A673 (cell line): ENCODE data around the gene MEF2B. TPM values are rescaled to one million over a fixed set of nuclear protein-coding genes. Genes with fewer than 3 reads are reported as not detected.

Experiments used
- BruUV-seq: library from RNA; stranded (reverse); fragments of 400-500 nt; replicated peaks from 2 replicates; lab custom pipeline; 2021; lab: Mats Ljungman, UMichigan
- CTCF ChIA-PET: fragments of 300-600 bp; sonication (Branson Sonifier 250); formaldehyde crosslinking; loops from one replicate; lab custom pipeline; 2022; ENCODE audit warnings: antibody characterized with exemption; lab: Charles Lee
- POLR2A ChIA-PET: fragments of 300-600 bp; sonication (Branson Sonifier 250); formaldehyde crosslinking; loops from one replicate; lab custom pipeline; 2022; ENCODE audit warnings: antibody characterized with exemption; ENCODE audit not compliant: low non-redundant PET; lab: Charles Lee
- DNase-seq: peaks from one replicate; pipeline ENCODE4 v3.0.0-alpha.2; 2015; ENCODE audit warnings: low spot score
- H3K27ac ChIP-seq: fragments of 200-600 bp; sonication (generic); 2 replicates; pipeline ENCODE4 v1.5.1; 2016; ENCODE audit warnings: mixed run types, low read depth, mild to moderate bottlenecking, mixed read lengths, antibody characterized with exemption, low read length; ENCODE audit not compliant: poor library complexity, severe bottlenecking
- H3K27me3 ChIP-seq: fragments of 200-600 bp; sonication (generic); replicated peaks from 2 replicates; pipeline ENCODE4 v1.6.1; 2017; ENCODE audit warnings: mixed run types, low read depth, mild to moderate bottlenecking, mixed read lengths, antibody characterized with exemption, low read length; ENCODE audit not compliant: insufficient read depth, poor library complexity
- H3K36me3 ChIP-seq: fragments of 200-600 bp; sonication (generic); 2 replicates; pipeline ENCODE4 v1.6.1; 2016; ENCODE audit warnings: mixed run types, mild to moderate bottlenecking, mixed read lengths, antibody characterized with exemption, low read length; ENCODE audit not compliant: insufficient read depth, poor library complexity, severe bottlenecking
- H3K4me1 ChIP-seq: fragments of 200-600 bp; sonication (generic); 2 replicates; pipeline ENCODE4 v1.6.1; 2017; ENCODE audit warnings: mixed run types, mild to moderate bottlenecking, mixed read lengths, antibody characterized with exemption, low read length; ENCODE audit not compliant: insufficient read depth, poor library complexity, severe bottlenecking
- H3K4me3 ChIP-seq: fragments of 200-600 bp; sonication (generic); 2 replicates; pipeline ENCODE4 v1.5.1; 2016; ENCODE audit warnings: low read depth, mixed run types, mild to moderate bottlenecking, mixed read lengths, low read length; ENCODE audit not compliant: poor library complexity, severe bottlenecking
- H3K9me3 ChIP-seq: fragments of 200-600 bp; sonication (generic); 2 replicates; pipeline ENCODE4 v1.6.1; 2016; ENCODE audit warnings: mixed run types, low read depth, mild to moderate bottlenecking, mixed read lengths, antibody characterized with exemption, low read length; ENCODE audit not compliant: poor library complexity, severe bottlenecking
- EZH2 ChIP-seq: fragments of 200-600 bp; sonication (generic); IDR thresholded peaks from 2 replicates; pipeline ENCODE4 v1.6.1; 2017; ENCODE audit warnings: borderline replicate concordance, low read depth, mild to moderate bottlenecking, mixed read lengths, antibody characterized with exemption, low read length; ENCODE audit not compliant: poor library complexity, severe bottlenecking
- intact Hi-C: fragments of 100-400 bp; cut with micrococcal nuclease; formaldehyde crosslinking; loops from one replicate; pipeline ENCODE4 v1.10.0; 2022; ENCODE audit not compliant: unreplicated experiment
- total RNA-seq: library from RNA; stranded (reverse); gene quantifications from 2 replicates; pipeline ENCODE4 v1.2.3, GENCODE V29; 2021
- TF ChIP-seq, protein P1 (sequence below): fragments of 300-800, 200-600 bp; sonication (generic); conservative IDR thresholded peaks from 2 replicates; pipeline ENCODE4 v1.5.1; 2017; ENCODE audit warnings: low read depth, mild to moderate bottlenecking, antibody characterized with exemption, low read length, moderate library complexity, mixed read lengths

MEF2B gene
- total RNA-seq, 1 experiment from 2014 or later = 2.9 TPM

DNA sequence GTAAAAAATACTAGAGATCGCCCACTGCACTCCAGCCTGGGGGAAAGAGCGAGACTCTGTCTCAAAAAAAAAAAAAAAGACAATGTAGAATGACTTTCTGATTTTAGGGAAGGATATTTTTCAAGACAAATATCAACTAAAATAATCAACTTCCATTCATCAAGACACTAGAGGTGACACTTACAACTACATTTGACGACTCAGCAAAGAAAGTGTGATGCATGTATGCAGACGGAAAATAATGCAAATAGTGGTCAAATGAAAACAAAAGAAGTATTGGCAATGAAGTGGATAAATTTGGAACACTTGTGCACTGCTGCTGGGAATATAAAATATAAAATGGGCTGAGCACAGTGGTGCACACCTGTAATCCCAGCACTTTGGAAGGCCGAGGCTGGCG lies 44.0 kb downstream of the MEF2B start:
- Histone ChIP-seq H3K36me3 (peaks cover 10% of the 10 kb centered on the region), H3K4me3 (no peak overlapping the region), H3K27me3 (no peaks in the 10 kb centered on the region), H3K9me3 (peaks cover 6% of the 10 kb centered on the region), H3K27ac (no peak overlapping the region), H3K4me1 (no peaks in the 10 kb centered on the region)
- intact Hi-C loops = no loop called here
- CTCF ChIA-PET = no interaction called here
- POLR2A ChIA-PET = no interaction called here
- TF ChIP-seq, protein P1, sequence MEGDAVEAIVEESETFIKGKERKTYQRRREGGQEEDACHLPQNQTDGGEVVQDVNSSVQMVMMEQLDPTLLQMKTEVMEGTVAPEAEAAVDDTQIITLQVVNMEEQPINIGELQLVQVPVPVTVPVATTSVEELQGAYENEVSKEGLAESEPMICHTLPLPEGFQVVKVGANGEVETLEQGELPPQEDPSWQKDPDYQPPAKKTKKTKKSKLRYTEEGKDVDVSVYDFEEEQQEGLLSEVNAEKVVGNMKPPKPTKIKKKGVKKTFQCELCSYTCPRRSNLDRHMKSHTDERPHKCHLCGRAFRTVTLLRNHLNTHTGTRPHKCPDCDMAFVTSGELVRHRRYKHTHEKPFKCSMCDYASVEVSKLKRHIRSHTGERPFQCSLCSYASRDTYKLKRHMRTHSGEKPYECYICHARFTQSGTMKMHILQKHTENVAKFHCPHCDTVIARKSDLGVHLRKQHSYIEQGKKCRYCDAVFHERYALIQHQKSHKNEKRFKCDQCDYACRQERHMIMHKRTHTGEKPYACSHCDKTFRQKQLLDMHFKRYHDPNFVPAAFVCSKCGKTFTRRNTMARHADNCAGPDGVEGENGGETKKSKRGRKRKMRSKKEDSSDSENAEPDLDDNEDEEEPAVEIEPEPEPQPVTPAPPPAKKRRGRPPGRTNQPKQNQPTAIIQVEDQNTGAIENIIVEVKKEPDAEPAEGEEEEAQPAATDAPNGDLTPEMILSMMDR = no peak
- no peak for TF ChIP-seq EZH2
- no TSS peak for BruUV-seq
- DNase-seq = no peak

DNA sequence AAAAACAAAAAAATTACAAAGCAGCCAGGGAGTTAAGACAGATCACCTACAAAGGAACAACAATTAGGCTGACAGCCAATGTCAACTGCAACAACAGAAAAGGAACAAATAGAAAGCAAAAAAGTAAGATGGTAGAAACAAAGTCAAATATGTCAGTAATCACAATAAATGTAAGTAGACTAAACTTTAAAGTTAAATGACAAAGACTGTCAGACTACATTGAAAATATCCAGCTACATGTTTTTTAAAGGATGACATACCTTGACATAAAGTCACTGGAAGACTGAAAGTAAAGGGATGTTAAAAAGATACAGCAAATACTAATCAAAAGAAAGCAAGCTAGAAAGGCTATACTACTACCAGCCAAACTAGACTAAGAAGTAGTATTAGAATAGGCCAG lies 46.7 kb downstream of the MEF2B start:
- no peaks in the 10 kb centered on the region for H3K27me3 ChIP-seq
- H3K9me3 ChIP-seq = peaks cover 6% of the 10 kb centered on the region
- POLR2A ChIA-PET = no interaction called here
- TF ChIP-seq EZH2 = no peak
- TF ChIP-seq, protein P1 = no peak
- no peaks in the 10 kb centered on the region for H3K4me1 ChIP-seq
- no peak overlapping the region for H3K27ac ChIP-seq
- BruUV-seq = no TSS peak
- DNase-seq = no peak
- H3K36me3 ChIP-seq = peaks cover 19% of the 10 kb centered on the region
- no peak overlapping the region for H3K4me3 ChIP-seq
- CTCF ChIA-PET = no interaction called here
- intact Hi-C loops = no loop called here

DNA sequence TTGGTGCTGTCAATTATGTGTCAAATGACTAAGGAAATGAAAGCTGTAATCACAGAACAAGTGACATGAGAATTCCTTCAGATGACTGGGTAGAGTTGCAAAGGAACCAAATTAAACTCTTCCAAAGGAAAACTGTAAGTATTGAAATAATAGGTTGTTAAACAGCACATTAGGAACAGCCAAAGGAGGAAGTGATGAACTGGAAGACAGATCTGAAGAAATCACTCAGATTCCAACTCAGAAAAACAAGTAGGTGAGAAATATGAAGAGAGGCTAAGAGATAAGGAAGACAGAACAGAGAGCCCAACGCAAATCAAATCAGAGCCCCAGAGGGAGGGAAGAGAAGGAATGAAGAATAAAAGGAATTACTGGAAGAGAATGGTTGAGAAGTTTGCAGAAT lies 47.2 kb downstream of the MEF2B start:
- intact Hi-C loops = no loop called here
- Histone ChIP-seq H3K27ac (no peak overlapping the region), H3K36me3 (peaks cover 19% of the 10 kb centered on the region), H3K4me3 (no peak overlapping the region), H3K4me1 (no peaks in the 10 kb centered on the region), H3K9me3 (peaks cover 6% of the 10 kb centered on the region), H3K27me3 (no peaks in the 10 kb centered on the region)
- no TSS peak for BruUV-seq
- ChIA-PET CTCF (no interaction called here), POLR2A (no interaction called here)
- DNase-seq = no peak
- TF ChIP-seq EZH2 = no peak
- TF ChIP-seq, protein P1 = no peak
